M059J (cell line): ENCODE data around the gene AK2. TPM values are rescaled to one million over a fixed set of nuclear protein-coding genes. Genes with fewer than 3 reads are reported as not detected.
"Not testable (repeated sequence)": the region's sequence is repeated elsewhere in the genome, so short reads cannot be mapped to it uniquely, and the experiment has no call there.

Experiments
- DNase-seq: peaks from one replicate; pipeline ENCODE4 v3.0.0-alpha.2; 2012; ENCODE audit warnings: low read depth
- total RNA-seq: library from RNA; depleted of rRNA; stranded (reverse); fragments of >200 nt; shearing (Covaris generic); gene quantifications from 2 replicates; pipeline ENCODE4 v1.2.3, GENCODE V29; 2014

The AK2 gene
- total RNA-seq, 1 experiment from 2014 or later = 332 TPM

GRCh38 chr1:33024430-33025179 is 12.1 kb downstream of the AK2 start:
- DNase-seq = not testable (repeated sequence)

- DNase-seq = no peak
These were observed 14.0 kb downstream of the AK2 start for GRCh38 chr1:33022650-33023200.

- DNase-seq = no peak
These were observed 14.9 kb downstream of the AK2 start for GRCh38 chr1:33021567-33022431.

GRCh38 chr1:33018112-33018511 is 18.6 kb downstream of the AK2 start:
- no peak for DNase-seq

- no peak for DNase-seq
These were observed 19.5 kb downstream of the AK2 start for GRCh38 chr1:33017175-33017574.

- DNase-seq = no peak
These were observed 21.5 kb downstream of the AK2 start for GRCh38 chr1:33015216-33015615.

- DNase-seq = no peak
These were observed 22.1 kb downstream of the AK2 start for GRCh38 chr1:33014464-33015163.

GRCh38 chr1:33013791-33014190 is 22.9 kb downstream of the AK2 start:
- no peak for DNase-seq

- no peak for DNase-seq
These were observed 24.5 kb downstream of the AK2 start for GRCh38 chr1:33012165-33012564.

- peak; percentile 56 for DNase-seq
These were observed 25.6 kb downstream of the AK2 start for GRCh38 chr1:33010932-33011731.

- no peak for DNase-seq
These were observed 27.1 kb downstream of the AK2 start for GRCh38 chr1:33009561-33009960.

GRCh38 chr1:33008051-33008914 is 28.4 kb downstream of the AK2 start:
- DNase-seq = no peak

GRCh38 chr1:33007190-33008050 is 29.3 kb downstream of the AK2 start:
- peak; percentile 87 for DNase-seq

GRCh38 chr1:33005838-33006421 is 30.8 kb downstream of the AK2 start:
- DNase-seq = no peak

GRCh38 chr1:33005117-33005837 is 31.4 kb downstream of the AK2 start:
- DNase-seq = no peak

- DNase-seq = no peak
These were observed 32.1 kb downstream of the AK2 start for GRCh38 chr1:33004613-33005012.

GRCh38 chr1:33003657-33004056 is 33.0 kb downstream of the AK2 start:
- DNase-seq = no peak

GRCh38 chr1:33002006-33002405 is 34.7 kb downstream of the AK2 start:
- no peak for DNase-seq
